Prostate gland (tissue), 2 donors: ENCODE measurements around the gene CD101. TPM values are rescaled to one million over a fixed set of nuclear protein-coding genes. Genes with fewer than 3 reads are reported as not detected.

ENCODE experiments used
- DNase-seq: peaks from one replicate; pipeline ENCODE4 v3.0.0-alpha.2; 2019; ENCODE audit warnings: low spot score
- H3K27ac ChIP-seq, 2 donors: fragments of 200-600 bp; sonication (generic); 2 replicates each; pipeline ENCODE4 v1.5.1; 2017 to 2019
- H3K27me3 ChIP-seq: fragments of 200-600 bp; sonication (generic); replicated peaks from 2 replicates; pipeline ENCODE4 v1.5.1; 2019; ENCODE audit not compliant: insufficient read depth
- H3K36me3 ChIP-seq, 2 donors: fragments of 200-600 bp; sonication (generic); 1 replicate in 1 of 2; 2 replicates in 1 of 2; pipeline versions ENCODE4 v1.5.1 to v1.8.1; 2017 to 2019
- H3K4me1 ChIP-seq: fragments of 200-600 bp; sonication (generic); replicated peaks from 2 replicates; pipeline ENCODE4 v1.5.1; 2019
- H3K4me3 ChIP-seq, 2 donors: fragments of 200-600 bp; sonication (generic); 2 replicates each; pipeline ENCODE4 v1.5.1; 2017 to 2019
- H3K9me3 ChIP-seq: fragments of 200-600 bp; sonication (generic); 2 replicates; pipeline ENCODE4 v1.5.1; 2017
- POLR2A ChIP-seq: fragments of 450-650 bp; IDR thresholded peaks from one replicate; pipeline ENCODE4 v1.6.1; 2016; ENCODE audit warnings: antibody characterized with exemption, mild to moderate bottlenecking
- POLR2AphosphoS5 ChIP-seq: sonication (generic); formaldehyde crosslinking; IDR thresholded peaks from one replicate; pipeline ENCODE4 v1.6.1; 2017; ENCODE audit warnings: antibody characterized with exemption
- WGBS: methylation state at CpG from one replicate; pipeline ENCODE4 v1.1.5; 2018; 5-methylcytosine and 5-hydroxymethylcytosine counted together
- intact Hi-C: fragments of 100-400 bp; cut with DNase I; formaldehyde crosslinking; loops from one replicate; pipeline ENCODE4 v1.14.2; 2022
- total RNA-seq, 2 donors: library from RNA; depleted of rRNA; stranded (reverse); fragments of >200 nt; gene quantifications; one replicate each; pipeline ENCODE4 v1.1.0, GENCODE V29; 2016
- TF ChIP-seq, protein P1 (sequence below), 4 experiments: fragments of 200-600 bp in 2 of 4; fragments of 450-650 bp in 2 of 4; sonication (generic) in 2 of 4; IDR thresholded peaks; 1 replicate in 3 of 4; 2 replicates in 1 of 4; pipeline ENCODE4 v1.5.1; 2016 to 2019; ENCODE audit warnings: antibody characterized with exemption in 4 of 4, mild to moderate bottlenecking in 2 of 4, moderate library complexity in 2 of 4

Gene CD101
- total RNA-seq, 2 donors from 2014 or later = 0.59 to 1.1 TPM

DNA sequence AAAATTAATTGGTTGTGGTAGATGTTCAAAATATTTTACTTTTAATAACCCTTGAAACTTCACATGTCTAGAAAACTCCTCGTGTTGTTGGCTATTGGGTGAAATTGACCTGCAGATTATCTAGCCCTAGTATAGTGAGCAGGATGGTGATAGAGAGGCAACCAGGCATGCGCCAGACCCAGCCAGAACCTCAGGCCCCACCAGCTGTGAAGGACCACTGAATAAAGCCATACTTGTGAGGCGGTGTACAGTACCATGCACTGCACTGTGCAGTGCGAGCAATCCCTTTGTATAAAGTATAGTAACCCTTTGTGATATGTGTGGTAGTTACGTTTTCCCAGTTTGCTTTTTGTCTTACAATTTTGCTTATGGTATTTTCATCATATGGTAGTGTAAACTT lies 67.0 kb downstream of the CD101 start:
- H3K4me3 ChIP-seq = no peak overlapping the region
- no peaks in the 10 kb centered on the region for H3K27me3 ChIP-seq
- no peak for DNase-seq
- TF ChIP-seq POLR2AphosphoS5 = no peak
- TF ChIP-seq, protein P1, sequence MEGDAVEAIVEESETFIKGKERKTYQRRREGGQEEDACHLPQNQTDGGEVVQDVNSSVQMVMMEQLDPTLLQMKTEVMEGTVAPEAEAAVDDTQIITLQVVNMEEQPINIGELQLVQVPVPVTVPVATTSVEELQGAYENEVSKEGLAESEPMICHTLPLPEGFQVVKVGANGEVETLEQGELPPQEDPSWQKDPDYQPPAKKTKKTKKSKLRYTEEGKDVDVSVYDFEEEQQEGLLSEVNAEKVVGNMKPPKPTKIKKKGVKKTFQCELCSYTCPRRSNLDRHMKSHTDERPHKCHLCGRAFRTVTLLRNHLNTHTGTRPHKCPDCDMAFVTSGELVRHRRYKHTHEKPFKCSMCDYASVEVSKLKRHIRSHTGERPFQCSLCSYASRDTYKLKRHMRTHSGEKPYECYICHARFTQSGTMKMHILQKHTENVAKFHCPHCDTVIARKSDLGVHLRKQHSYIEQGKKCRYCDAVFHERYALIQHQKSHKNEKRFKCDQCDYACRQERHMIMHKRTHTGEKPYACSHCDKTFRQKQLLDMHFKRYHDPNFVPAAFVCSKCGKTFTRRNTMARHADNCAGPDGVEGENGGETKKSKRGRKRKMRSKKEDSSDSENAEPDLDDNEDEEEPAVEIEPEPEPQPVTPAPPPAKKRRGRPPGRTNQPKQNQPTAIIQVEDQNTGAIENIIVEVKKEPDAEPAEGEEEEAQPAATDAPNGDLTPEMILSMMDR (IDR thresholded peaks at IDR 0.05) = no peak
- TF ChIP-seq POLR2A = no peak
- 91% methylated on average over 5 of the region's 5 CpGs for WGBS
- no peaks in the 10 kb centered on the region for H3K9me3 ChIP-seq
- H3K36me3 ChIP-seq = no peaks in the 10 kb centered on the region
- intact Hi-C loops = loop anchor here (2.0 to 10.0 kb wide), 3 partner anchors 60 to 684 kb away; no protein-coding TSS in a partner anchor
- H3K4me1 ChIP-seq = no peaks in the 10 kb centered on the region
- H3K27ac ChIP-seq = no peak overlapping the region

DNA sequence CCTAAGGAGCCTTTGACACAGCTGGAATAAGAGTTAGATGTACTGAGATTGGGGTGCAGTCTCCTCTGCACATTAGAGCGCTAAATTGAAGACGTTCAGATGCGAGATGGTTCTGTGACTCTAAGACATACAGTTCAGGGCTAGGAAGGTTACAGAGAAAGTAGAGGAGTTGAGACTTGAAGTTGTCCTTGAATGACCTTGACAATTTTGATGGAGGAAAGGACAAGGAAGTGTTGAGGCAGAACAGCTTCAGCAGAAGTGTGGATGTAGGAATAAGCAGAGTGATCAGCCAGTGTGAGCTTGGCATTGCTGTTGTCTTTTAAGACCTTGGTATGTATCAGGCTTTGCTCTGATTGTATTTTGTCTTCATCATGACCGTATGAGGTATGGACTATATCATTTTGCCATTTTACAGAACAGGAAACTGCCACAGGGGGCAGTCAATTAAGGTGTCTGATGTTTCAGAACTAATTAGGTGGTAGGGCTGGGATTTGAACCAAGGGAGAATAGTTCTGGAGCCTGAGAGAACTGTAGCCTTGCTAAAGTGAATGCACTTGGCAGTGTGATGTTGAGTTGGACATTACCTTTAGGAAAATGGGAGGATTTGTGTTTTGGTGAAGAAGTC lies 67.8 kb downstream of the CD101 start:
- Histone ChIP-seq H3K27me3 (no peaks in the 10 kb centered on the region), H3K36me3 (no peaks in the 10 kb centered on the region), H3K9me3 (no peaks in the 10 kb centered on the region), H3K4me1 (no peaks in the 10 kb centered on the region), H3K4me3 (no peak overlapping the region), H3K27ac (no peak overlapping the region)
- intact Hi-C loops = loop anchor here (2.0 to 10.0 kb wide), 3 partner anchors 59 to 683 kb away; no protein-coding TSS in a partner anchor
- WGBS = 91% methylated on average over 4 of the region's 4 CpGs
- TF ChIP-seq POLR2A (no peak), POLR2AphosphoS5 (no peak)
- TF ChIP-seq, protein P1 (IDR thresholded peaks at IDR 0.05) = no peak
- DNase-seq = no peak

DNA sequence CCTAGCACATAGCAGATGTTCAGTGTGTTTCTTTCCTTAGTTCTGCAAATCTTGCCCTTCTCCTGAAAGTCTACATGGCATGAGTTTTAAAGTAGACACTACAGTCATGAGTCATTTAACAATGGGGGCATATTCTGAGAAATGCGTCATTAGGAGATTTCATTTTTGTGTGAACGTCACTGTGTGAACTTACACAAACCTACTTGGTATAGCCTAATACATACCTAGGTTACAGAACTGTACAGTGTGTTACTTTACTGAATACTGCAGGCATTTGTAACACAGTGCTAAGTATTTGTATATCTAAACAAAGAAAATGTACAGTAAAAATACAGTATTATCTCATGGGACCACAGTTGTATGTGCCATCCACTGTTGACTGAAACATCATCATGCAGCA lies 68.6 kb downstream of the CD101 start:
- TF ChIP-seq POLR2A (no peak), POLR2AphosphoS5 (no peak)
- intact Hi-C loops = no loop called here
- H3K27ac ChIP-seq = no peak overlapping the region
- H3K36me3 ChIP-seq = no peaks in the 10 kb centered on the region
- WGBS = 85% methylated on average over 2 of the region's 2 CpGs
- H3K4me1 ChIP-seq = no peaks in the 10 kb centered on the region
- H3K27me3 ChIP-seq = no peaks in the 10 kb centered on the region
- H3K9me3 ChIP-seq = no peaks in the 10 kb centered on the region
- DNase-seq = no peak
- H3K4me3 ChIP-seq = no peak overlapping the region

DNA sequence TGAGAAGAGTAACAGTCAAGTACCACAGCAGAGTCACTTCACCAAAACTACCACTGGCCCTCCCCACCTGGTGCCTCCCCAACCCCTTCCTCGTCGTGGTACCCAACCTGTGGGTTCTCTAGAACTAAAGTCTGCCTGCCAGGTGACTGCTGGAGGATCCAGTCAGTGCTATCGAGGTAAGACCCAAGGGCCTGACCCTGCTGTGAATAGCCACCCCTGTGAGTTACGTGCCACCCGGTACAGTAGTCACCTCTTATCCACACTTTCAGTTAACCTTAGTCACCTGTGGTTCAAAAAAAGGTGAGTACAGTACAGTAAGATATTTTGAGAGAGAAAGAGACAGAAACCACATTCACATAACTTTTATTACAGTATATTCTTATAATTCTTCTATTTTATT lies 75.1 kb downstream of the CD101 start:
- Histone ChIP-seq H3K27ac (no peak overlapping the region), H3K4me1 (no peaks in the 10 kb centered on the region), H3K4me3 (no peak overlapping the region), H3K9me3 (no peaks in the 10 kb centered on the region), H3K36me3 (no peaks in the 10 kb centered on the region), H3K27me3 (no peaks in the 10 kb centered on the region)
- intact Hi-C loops = no loop called here
- TF ChIP-seq POLR2A (no peak), POLR2AphosphoS5 (no peak)
- TF ChIP-seq, protein P1 (IDR thresholded peaks at IDR 0.05) = no peak
- 99% methylated on average over 5 of the region's 5 CpGs for WGBS
- DNase-seq = no peak

DNA sequence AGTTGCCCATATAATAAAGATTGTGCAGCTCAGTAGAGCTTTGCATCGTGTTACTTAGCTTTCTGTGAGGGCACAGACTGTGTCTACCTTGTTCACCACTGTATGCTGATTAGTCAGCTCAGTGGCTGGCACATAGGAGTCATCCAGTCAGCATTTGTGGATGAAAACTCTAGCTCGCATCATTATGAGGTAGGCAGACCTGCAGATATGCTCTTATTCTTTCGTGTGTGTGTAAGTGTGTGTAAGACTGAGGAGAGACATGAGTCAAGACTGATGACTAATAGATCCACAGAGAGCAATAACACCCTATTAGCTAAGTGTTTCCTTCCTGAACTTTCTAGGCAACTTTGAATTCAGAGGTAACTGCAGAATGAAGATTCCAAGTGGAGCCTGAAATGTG lies 75.7 kb downstream of the CD101 start:
- 46% methylated on average over 3 of the region's 3 CpGs for WGBS
- no peak for DNase-seq
- intact Hi-C loops = no loop called here
- no peaks in the 10 kb centered on the region for H3K36me3 ChIP-seq
- H3K4me3 ChIP-seq = no peak overlapping the region
- no peak overlapping the region for H3K27ac ChIP-seq
- no peaks in the 10 kb centered on the region for H3K4me1 ChIP-seq
- TF ChIP-seq, protein P1 (IDR thresholded peaks at IDR 0.05) = no peak
- no peak for TF ChIP-seq POLR2A
- TF ChIP-seq POLR2AphosphoS5 = no peak
- H3K27me3 ChIP-seq = no peaks in the 10 kb centered on the region
- no peaks in the 10 kb centered on the region for H3K9me3 ChIP-seq
